ENCODE data around the gene AIFM3. TPM values are rescaled to one million over a fixed set of nuclear protein-coding genes. Genes with fewer than 3 reads are reported as not detected.

AIFM3 gene
- total RNA-seq, 1 experiment from 2014 or later: 0.38 TPM

- H3K27me3 ChIP-seq (ENCODE audit: control insufficient read depth, insufficient read depth, low read length): peaks cover 11% of the 10 kb centered on the region
- peaks cover 3% of the 10 kb centered on the region for H3K36me3 ChIP-seq (replicated peaks; ENCODE audit: control insufficient read depth, insufficient read depth, low read length)
- DNase-seq: no peak
Observed at GRCh38 chr22:20983081-20983771, 16.2 kb downstream of the AIFM3 start.

DNA sequence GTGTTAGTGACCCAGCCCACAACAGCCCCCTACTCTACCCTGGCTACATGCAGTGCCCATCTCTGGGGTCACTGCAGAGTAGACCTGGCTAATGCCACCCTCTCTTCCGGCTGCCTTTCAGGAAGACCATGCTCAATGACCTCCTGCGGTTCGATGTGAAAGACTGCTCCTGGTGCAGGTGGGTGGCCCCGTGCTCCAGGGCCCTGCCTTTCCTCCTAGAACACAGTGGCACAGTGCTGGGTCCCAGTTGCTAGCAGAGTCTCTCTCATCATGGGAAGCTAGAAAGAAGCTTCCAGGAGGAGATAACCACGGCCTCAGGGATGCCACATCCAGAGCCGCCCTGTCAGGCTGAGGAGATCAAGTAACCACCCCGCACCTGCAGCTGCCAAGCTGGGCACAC, 18.7 kb downstream of the AIFM3 start:
- Histone ChIP-seq H3K36me3 (replicated peaks; ENCODE audit: control insufficient read depth, insufficient read depth, low read length) (peaks cover 3% of the 10 kb centered on the region), H3K4me3 (ENCODE audit: insufficient read depth, low read depth, low read length) (no peak overlapping the region), H3K27me3 (ENCODE audit: control insufficient read depth, insufficient read depth, low read length) (no peaks in the 10 kb centered on the region; the same call in 1 of the 2 replicates)
- no peak for DNase-seq

More at GRCh38 chr22:20983081-20983771, 16.2 kb downstream of the AIFM3 start:
- peak overlapping the region; percentile 89 for H3K4me3 ChIP-seq (ENCODE audit: insufficient read depth, low read depth, low read length)

GRCh38 chr22:20986365-20986764, 19.3 kb downstream of the AIFM3 start:
- Histone ChIP-seq H3K36me3 (replicated peaks; ENCODE audit: control insufficient read depth, insufficient read depth, low read length) (peaks cover 3% of the 10 kb centered on the region), H3K27me3 (ENCODE audit: control insufficient read depth, insufficient read depth, low read length) (no peaks in the 10 kb centered on the region; the same call in 1 of the 2 replicates), H3K4me3 (ENCODE audit: insufficient read depth, low read depth, low read length) (no peak overlapping the region)
- DNase-seq: no peak

- Histone ChIP-seq H3K27me3 (ENCODE audit: control insufficient read depth, insufficient read depth, low read length) (no peaks in the 10 kb centered on the region; the same call in 1 of the 2 replicates), H3K36me3 (replicated peaks; ENCODE audit: control insufficient read depth, insufficient read depth, low read length) (peaks cover 6% of the 10 kb centered on the region), H3K4me3 (ENCODE audit: insufficient read depth, low read depth, low read length) (no peak overlapping the region)
- no peak for DNase-seq
Observed at GRCh38 chr22:20987375-20987774, 20.3 kb downstream of the AIFM3 start.

DNA sequence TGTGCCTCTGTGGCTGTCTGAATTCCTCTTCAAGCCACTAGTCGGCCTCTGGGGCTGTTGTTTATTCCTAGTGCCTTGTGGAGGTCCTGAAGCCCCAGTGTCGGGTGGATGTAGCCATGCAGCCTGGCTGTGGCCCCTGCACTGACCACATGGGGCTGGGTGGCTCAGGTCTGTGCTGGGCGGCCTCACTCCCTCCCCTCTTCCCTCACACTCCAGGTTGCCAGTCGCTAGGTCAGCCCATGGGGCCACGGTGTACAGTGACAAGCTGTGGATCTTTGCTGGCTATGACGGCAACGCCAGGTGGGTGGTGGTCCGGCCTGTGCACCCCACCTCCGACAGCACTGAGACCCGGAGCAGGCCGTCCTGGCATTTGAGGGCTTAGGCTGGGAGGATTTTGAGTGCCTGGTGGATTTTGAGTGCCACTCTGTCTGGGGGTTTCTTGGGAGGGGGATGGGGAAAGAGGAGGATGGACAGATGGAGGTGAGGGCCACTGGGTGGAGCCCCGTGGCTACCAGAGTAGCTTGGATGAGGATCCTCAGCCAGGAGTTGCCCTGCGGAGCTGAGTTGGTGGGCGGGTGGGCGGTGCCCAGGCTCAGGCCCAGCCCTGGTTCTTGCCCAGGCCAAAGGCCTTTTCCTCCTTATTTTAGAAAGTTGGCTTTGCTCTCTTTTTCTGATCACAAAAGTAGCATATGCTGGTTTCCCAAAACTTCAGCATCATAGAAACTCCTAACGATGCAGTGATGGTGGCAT, 21.7 kb downstream of the AIFM3 start:
- Histone ChIP-seq H3K27me3 (ENCODE audit: control insufficient read depth, insufficient read depth, low read length) (no peaks in the 10 kb centered on the region), H3K4me3 (ENCODE audit: insufficient read depth, low read depth, low read length) (no peak overlapping the region), H3K36me3 (replicated peaks; ENCODE audit: control insufficient read depth, insufficient read depth, low read length) (peaks cover 6% of the 10 kb centered on the region)
- no peak for DNase-seq

GRCh38 chr22:20989323-20990138, 22.5 kb downstream of the AIFM3 start:
- DNase-seq: no peak
- H3K27me3 ChIP-seq (ENCODE audit: control insufficient read depth, insufficient read depth, low read length): no peaks in the 10 kb centered on the region
- peaks cover 4% of the 10 kb centered on the region for H3K36me3 ChIP-seq (replicated peaks; ENCODE audit: control insufficient read depth, insufficient read depth, low read length)
- no peak overlapping the region for H3K4me3 ChIP-seq (ENCODE audit: insufficient read depth, low read depth, low read length)

DNA sequence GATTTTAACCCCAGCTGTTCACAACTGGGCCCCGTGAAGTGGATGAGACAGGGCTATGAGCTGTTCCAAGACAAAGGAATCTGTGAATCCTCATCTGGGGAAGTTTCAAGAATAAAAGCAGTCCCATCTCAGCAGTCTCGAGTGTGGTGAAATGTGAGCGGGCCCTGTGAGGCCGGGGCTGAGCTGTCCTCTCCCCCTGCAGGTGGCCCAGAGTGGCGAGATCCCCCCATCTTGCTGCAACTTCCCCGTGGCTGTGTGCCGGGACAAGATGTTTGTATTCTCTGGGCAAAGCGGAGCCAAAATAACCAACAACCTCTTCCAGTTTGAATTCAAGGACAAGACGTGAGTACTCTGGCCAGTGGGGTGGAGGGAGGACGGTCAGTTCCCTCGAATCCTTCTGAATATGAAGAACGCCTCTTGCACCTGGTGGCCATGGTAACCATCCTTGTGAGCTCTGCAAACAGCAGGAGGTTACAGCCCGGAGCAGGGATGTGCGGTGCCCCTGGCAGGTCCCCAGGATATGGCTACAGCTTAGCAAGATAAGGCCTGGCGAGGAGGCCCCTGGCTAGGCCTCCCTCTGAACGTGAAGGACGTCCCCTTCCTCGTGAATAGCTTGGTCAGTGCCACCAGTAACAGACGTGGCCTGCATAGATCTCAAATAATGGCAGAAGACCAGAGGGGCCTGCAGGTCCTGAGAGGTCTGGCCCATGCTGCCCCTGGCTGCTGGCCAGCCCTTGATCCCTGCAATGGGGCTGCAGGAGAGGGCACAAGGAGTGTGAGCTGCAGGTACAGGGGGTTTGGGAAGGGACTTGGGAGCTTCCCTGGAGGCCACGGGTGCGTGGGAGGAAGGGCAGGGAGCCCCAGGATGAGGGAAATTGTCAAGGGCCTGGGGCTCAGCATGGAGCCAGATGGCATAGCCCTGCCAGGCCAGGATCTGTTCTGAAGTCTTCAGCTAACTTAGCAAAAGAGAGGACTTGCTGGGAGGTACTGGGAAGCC, 23.4 kb downstream of the AIFM3 start:
- Histone ChIP-seq H3K27me3 (ENCODE audit: control insufficient read depth, insufficient read depth, low read length) (no peaks in the 10 kb centered on the region), H3K4me3 (ENCODE audit: insufficient read depth, low read depth, low read length) (no peak overlapping the region), H3K36me3 (replicated peaks; ENCODE audit: control insufficient read depth, insufficient read depth, low read length) (peaks cover 4% of the 10 kb centered on the region)
- no peak for DNase-seq

DNA sequence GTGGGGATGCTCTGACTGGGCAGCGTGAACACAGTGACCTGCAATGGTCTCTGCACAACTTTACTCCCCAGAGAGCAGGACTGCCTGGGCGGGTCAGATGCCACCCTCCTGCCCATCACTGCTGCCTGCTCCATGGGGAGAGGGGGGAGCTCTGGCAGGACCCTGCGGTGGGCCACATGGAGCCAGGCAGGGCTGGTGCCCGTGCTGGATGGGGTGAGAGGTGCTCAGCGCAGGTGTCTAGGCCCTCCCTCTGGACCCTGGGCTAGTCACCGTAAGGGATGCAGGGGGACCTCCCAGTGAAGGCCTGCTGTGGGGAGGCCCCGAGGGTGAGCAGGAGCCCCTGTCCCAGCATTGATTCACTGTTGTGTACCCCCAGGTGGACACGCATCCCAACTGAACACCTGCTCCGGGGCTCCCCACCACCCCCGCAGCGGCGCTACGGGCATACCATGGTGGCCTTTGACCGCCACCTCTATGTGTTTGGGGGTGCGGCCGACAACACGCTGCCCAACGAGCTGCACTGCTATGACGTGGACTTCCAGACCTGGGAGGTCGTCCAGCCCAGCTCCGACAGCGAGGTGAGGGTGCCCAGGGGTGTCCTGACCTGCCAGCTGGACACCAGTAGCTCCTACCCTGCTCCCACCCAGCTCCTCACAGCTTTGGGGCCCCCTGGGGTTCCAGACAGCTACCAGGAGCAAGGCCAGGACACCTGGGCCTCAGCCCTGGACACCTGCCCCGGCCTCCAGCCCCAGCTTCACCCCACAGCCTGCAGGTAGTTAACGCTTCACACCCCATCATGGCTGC, 24.4 kb downstream of the AIFM3 start:
- Histone ChIP-seq H3K4me3 (ENCODE audit: insufficient read depth, low read depth, low read length) (no peak overlapping the region), H3K36me3 (replicated peaks; ENCODE audit: control insufficient read depth, insufficient read depth, low read length) (peaks cover 3% of the 10 kb centered on the region), H3K27me3 (ENCODE audit: control insufficient read depth, insufficient read depth, low read length) (no peaks in the 10 kb centered on the region)
- no peak for DNase-seq

DNA sequence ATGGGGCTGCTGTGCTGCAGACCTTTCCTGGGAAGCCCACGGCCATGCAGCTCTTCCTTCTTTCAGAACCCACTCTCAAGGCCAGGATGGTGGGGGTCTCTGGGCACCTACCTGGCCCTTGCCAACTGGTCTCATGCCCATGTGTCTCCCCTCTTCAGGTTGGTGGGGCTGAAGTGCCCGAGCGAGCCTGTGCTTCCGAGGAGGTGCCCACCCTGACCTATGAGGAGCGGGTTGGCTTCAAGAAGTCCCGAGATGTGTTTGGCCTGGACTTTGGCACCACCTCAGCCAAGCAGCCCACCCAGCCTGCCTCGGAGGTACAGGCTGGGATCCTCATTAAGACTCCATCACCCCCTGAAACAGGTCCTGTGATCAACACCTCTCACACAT, 25.0 kb downstream of the AIFM3 start:
- H3K36me3 ChIP-seq (replicated peaks; ENCODE audit: control insufficient read depth, insufficient read depth, low read length): peaks cover 3% of the 10 kb centered on the region
- no peaks in the 10 kb centered on the region for H3K27me3 ChIP-seq (ENCODE audit: control insufficient read depth, insufficient read depth, low read length)
- no peak overlapping the region for H3K4me3 ChIP-seq (ENCODE audit: insufficient read depth, low read depth, low read length)
- DNase-seq: no peak

DNA sequence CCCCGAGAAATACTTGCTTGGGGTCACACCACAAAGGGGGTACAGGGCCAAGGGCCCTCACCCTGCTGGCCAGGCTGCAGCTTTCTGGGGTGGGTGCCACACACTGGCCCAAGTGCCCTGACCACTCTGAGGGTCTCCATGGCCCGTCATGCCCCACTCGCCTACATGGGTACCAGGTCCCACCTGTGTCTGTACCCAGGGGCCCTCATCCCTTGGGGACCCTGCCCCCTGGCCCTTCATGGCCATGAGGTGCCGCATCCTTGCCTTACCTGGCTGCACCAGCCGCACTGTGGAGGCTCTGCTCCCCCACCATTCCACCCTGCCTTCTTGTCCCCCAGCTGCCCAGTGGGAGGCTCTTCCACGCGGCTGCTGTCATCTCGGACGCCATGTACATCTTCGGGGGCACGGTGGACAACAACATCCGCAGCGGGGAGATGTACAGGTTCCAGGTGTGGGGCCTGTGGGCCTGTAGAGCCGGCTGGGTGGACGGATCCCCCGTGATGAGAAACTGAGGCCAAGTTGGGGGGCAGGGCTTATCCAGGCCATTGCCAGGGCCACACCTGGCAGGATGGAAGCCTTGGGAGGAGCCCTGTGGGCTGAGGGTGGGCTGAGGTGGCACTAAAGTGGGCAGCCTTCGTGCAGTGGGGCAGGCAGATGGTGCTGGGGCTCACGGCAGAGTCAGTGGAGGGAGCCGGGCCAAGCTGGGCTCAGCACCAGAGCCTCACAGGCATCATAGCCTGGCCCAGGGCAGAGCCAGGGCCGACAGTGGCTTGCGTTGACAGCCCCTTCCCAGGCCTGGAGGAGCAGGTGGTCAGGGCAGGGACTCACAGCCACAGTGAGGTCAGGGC, 25.6 kb downstream of the AIFM3 start:
- Histone ChIP-seq H3K36me3 (replicated peaks; ENCODE audit: control insufficient read depth, insufficient read depth, low read length) (peaks cover 3% of the 10 kb centered on the region), H3K4me3 (ENCODE audit: insufficient read depth, low read depth, low read length) (no peak overlapping the region), H3K27me3 (ENCODE audit: control insufficient read depth, insufficient read depth, low read length) (no peaks in the 10 kb centered on the region)
- DNase-seq: no peak

- no peaks in the 10 kb centered on the region for H3K27me3 ChIP-seq (ENCODE audit: control insufficient read depth, insufficient read depth, low read length)
- no peak for DNase-seq
- H3K4me3 ChIP-seq (ENCODE audit: insufficient read depth, low read depth, low read length): no peak overlapping the region
- H3K36me3 ChIP-seq (replicated peaks; ENCODE audit: control insufficient read depth, insufficient read depth, low read length): peaks cover 3% of the 10 kb centered on the region
Observed at GRCh38 chr22:20993304-20994127, 26.5 kb downstream of the AIFM3 start.
